Heart left ventricle (tissue), 16 donors: ENCODE data around the gene PYGB. TPM values are rescaled to one million over a fixed set of nuclear protein-coding genes. Genes with fewer than 3 reads are reported as not detected.

ENCODE experiments used
- ATAC-seq, 4 donors: fragments of 200-7000 bp; cut with Tn5 transposase; one replicate each; pipeline ENCODE4 v1.9.1; 2020 to 2022; ENCODE audit warnings: moderate library complexity in 4 of 4, mild to moderate bottlenecking in 3 of 4, moderate number of reproducible peaks in 1 of 4
- DNase-seq, 5 donors: peaks; one replicate each; pipeline ENCODE4 v3.0.0-alpha.2; 2020
- H3K27ac ChIP-seq, 12 donors: fragments of 200-600 bp; sonication (generic) in 4 of 12; one replicate each; pipeline versions ENCODE4 v1.5.0 to v1.8.0; 2016 to 2022; ENCODE audit warnings: mild to moderate bottlenecking in 2 of 12
- H3K27me3 ChIP-seq, 9 donors: fragments of 200-600 bp; sonication (generic) in 2 of 9; one replicate each; pipeline versions ENCODE4 v1.5.1 to v1.8.0; 2016 to 2022; ENCODE audit warnings: mild to moderate bottlenecking in 3 of 9
- H3K36me3 ChIP-seq, 9 donors: fragments of 200-600 bp; sonication (generic) in 2 of 9; one replicate each; pipeline versions ENCODE4 v1.5.0 to v1.8.0; 2018 to 2022; ENCODE audit warnings: mild to moderate bottlenecking in 2 of 9
- H3K4me1 ChIP-seq, 12 donors: fragments of 200-600 bp; sonication (generic) in 4 of 12; one replicate each; pipeline versions ENCODE4 v1.5.0 to v1.8.0; 2016 to 2022; ENCODE audit warnings: mild to moderate bottlenecking in 3 of 12
- H3K4me3 ChIP-seq, 12 donors: fragments of 200-600 bp; sonication (generic) in 4 of 12; one replicate each; pipeline versions ENCODE4 v1.5.0 to v1.8.0; 2017 to 2022; ENCODE audit warnings: mild to moderate bottlenecking in 9 of 12, moderate library complexity in 4 of 12
- H3K9me3 ChIP-seq, 12 donors: fragments of 200-600 bp; sonication (generic) in 4 of 12; one replicate each; pipeline versions ENCODE4 v1.5.0 to v1.8.0; 2016 to 2022; ENCODE audit warnings: mild to moderate bottlenecking in 1 of 12
- POLR2A ChIP-seq, 2 donors: fragments of 450-650 bp; IDR thresholded peaks; one replicate each; pipeline ENCODE4 v1.6.1; 2017; ENCODE audit warnings: antibody characterized with exemption in 2 of 2, mild to moderate bottlenecking in 2 of 2, moderate library complexity in 2 of 2
- WGBS, 4 donors: extraction: QIAGEN DNeasy Blood & Tissue Kit in 2 of 4; methylation state at CpG; one replicate each; pipeline versions ENCODE4 v1.1.5 to v1.1.7; 2013 to 2018; 5-methylcytosine and 5-hydroxymethylcytosine counted together
- intact Hi-C, 10 donors: fragments of 100-400 bp; cut with DNase I; formaldehyde crosslinking; loops; one replicate each; pipeline versions ENCODE4 v1.11.1 to v1.14.2; 2022
- polyA plus RNA-seq, 2 donors: library from polyadenylated mRNA; stranded (reverse); fragments of 200-250 nt; gene quantifications; one replicate each; pipeline ENCODE4 v1.2.3, GENCODE V29; 2013
- total RNA-seq, 9 donors: library from RNA; depleted of rRNA in 2 of 9; stranded (reverse); fragments of >200 nt in 2 of 9; fragmentation: NEBNext Ultra II Directional in 3 of 9; extraction: Animal tissue kit (Norgen Biotek cat#: 25700) in 3 of 9; gene quantifications; one replicate each; pipeline versions ENCODE4 v1.1.0 to v1.2.4, GENCODE V29; 2016 to 2023
- TF ChIP-seq, protein P1 (sequence below), 12 donors: fragments of 200-600 bp; sonication (generic) in 4 of 12; IDR thresholded peaks; one replicate each; pipeline versions ENCODE4 v1.5.0 to v1.8.0; 2018 to 2022; ENCODE audit warnings: antibody characterized with exemption in 12 of 12, mild to moderate bottlenecking in 5 of 12
- donor health status: ischemic (EF 13 %, LVEDD 7.1; RV severe dilation, severe dysfunction).
- donor health status: healthy with polysubstance abuse.
- donor health status: DM: no; HTN: yes; CAD: no.
- donor health status: DM: no; HTN: no; CAD: no.
- donor health status: ischemic (EF 25% LVEDD 6.9; RV normal size, moderate dysfunction).
- donor health status: ischemic (EF 25% LVEDD 5.7; RV mildly dilated, moderate dysfunction).
- donor health status: healthy.
- donor health status: DM: yes; HTN: yes; CAD: no.
- donor health status: ischemic (EF 35%, LVEDD 5.7; RV mildly dilated, moderate dysfunction).
- donor health status: nonischemic (EF 11% LVEDD 7.7; RV severe dilation, severe dysfunction).
- donor health status: DM: yes; HTN: yes; CAD: no.
- donor health status: PGD.
- donor health status: ischemic (EF 29% LVEDD 5.4; RV normal size, mild dysfunction).
- donor health status: nonischemic (EF 23%, LVEDD 6.1; RV moderate dilation, normal function).

Gene PYGB
- total and polyA plus RNA-seq, 11 donors, result 144 to 450 (median 232) TPM

DNA sequence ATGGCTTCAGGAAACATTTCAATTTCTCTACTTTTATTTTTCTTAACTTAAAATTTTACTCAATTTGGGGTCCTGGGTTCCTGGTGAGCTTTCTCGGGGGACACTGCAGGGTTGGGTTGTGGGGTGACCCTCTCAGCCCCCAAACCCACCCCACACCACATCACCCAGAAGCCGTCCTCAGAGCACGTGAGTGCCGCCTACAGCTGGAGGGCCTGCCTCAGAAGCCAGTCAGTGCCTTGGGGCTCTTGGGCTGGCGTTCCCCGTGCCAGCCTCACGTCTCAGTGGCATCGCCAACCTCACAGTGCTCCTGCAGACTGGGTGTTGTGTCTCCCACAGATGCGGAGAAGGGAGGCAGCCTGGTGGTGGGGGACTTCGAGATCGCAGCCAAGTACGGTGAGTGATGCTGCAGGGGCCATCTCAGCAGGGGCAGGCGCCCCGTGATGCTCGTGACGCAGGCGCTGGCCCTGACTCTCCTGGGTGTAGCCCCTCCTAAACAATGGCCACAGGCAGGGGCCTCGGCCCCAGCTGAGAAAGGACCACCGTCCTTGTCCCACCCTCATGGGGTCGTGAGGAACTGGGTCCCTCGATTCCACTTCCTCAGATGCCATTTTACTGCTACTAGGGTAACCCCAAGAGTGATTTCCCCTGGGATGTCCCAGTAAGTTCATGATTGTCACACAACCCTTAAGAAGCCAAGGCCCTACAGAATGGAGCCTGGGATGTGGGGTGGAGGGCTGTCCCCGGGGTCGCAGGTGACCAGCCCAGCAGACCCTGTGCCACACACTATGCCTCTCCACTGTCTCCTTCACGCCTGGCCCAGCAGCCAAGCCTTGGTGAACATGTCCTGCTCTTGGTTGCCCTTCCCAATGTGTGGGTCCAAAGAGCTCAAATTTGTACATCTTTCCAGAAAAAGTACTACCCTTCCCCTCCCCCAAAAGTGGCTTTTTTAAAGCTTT is 23.8 kb upstream of the PYGB start:
- no peak for ATAC-seq
- intact Hi-C loops, result no loop called here
- WGBS, 4 donors, result 94 to 97% (median 96%) methylated on average over 15 to 24 of the region's 24 CpGs
- TF ChIP-seq, protein P1, sequence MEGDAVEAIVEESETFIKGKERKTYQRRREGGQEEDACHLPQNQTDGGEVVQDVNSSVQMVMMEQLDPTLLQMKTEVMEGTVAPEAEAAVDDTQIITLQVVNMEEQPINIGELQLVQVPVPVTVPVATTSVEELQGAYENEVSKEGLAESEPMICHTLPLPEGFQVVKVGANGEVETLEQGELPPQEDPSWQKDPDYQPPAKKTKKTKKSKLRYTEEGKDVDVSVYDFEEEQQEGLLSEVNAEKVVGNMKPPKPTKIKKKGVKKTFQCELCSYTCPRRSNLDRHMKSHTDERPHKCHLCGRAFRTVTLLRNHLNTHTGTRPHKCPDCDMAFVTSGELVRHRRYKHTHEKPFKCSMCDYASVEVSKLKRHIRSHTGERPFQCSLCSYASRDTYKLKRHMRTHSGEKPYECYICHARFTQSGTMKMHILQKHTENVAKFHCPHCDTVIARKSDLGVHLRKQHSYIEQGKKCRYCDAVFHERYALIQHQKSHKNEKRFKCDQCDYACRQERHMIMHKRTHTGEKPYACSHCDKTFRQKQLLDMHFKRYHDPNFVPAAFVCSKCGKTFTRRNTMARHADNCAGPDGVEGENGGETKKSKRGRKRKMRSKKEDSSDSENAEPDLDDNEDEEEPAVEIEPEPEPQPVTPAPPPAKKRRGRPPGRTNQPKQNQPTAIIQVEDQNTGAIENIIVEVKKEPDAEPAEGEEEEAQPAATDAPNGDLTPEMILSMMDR (IDR thresholded peaks at IDR 0.05), result no peak
- no peak for TF ChIP-seq POLR2A (IDR thresholded peaks at IDR 0.05)
- Histone ChIP-seq H3K9me3 (no peaks in the 10 kb centered on the region), H3K4me3 (no peak overlapping the region), H3K4me1 (peaks cover 11 to 90% (median 55%) of the 10 kb centered on the region in 12 donors), H3K27ac (peak overlapping the region in 8 of 12 donors; percentile 24 to 96 (median 86)), H3K36me3 (peaks cover 0 to 38% (median 24%) of the 10 kb centered on the region in 9 donors), H3K27me3 (no peaks in the 10 kb centered on the region)
- no peak for DNase-seq

DNA sequence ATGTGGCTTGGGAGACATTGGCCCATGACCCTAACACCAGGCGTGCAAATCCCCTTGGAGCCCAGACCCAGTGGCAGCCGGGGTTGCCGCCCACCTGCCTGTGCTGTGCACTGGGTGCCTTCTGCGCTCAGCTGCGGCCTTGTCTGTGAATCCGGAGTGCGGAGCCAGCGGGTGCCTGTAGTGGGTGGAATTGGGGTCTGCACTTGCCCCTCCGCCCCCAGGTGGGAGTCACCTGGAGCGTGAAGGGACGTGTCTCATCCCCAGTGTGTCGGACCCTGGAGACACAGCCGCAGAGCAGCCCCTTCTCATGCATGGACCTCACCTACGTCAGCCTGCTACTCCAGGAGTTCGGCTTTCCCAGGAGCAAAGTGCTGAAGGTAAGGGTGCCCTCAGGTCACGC is 22.9 kb upstream of the PYGB start:
- 95 to 97% (median 97%) methylated on average over 9 to 16 of the region's 16 CpGs for WGBS, 4 donors
- peaks cover 0 to 33% (median 15%) of the 10 kb centered on the region in 9 donors for H3K36me3 ChIP-seq

DNA sequence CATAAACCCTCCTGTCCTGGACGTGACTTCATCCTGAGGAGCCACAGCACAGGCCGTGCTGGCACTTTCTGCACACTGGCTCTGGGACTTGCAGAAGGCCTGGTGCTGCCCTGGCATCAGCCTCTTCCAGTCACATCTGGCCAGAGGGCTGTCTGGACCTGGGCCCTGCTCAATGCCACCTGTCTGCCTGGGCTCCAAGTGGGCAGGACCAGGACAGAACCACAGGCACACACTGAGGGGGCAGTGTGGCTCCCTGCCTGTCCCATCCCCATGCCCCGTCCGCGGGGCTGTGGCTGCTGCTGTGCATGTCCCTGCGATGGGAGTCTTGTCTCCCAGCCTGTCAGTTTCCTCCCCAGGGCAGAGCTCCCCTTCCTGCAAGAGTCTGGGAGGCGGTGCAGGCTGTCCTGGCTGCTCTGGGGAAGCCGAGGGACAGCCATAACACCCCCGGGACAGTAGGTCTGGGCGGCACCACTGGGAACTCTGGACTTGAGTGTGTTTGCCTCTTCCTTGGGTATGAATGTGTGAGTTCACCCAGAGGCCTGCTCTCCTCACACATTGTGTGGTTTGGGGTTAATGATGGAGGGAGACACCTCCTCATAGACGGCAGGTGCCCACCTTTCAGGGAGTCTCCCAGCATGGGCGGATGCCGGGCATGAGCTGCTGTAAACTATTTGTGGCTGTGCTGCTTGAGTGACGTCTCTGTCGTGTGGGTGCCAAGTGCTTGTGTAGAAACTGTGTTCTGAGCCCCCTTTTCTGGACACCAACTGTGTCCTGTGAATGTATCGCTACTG is 22.0 kb upstream of the PYGB start:
- ATAC-seq, result peak; percentile 2 to 24 (median 11)

More for the DNA sequence above, 22.9 kb upstream of the PYGB start:
- DNase-seq, result peak in 1 of 5 donors; percentile 49
- Histone ChIP-seq H3K27me3 (no peaks in the 10 kb centered on the region), H3K4me3 (no peak overlapping the region), H3K27ac (peak overlapping the region in 10 of 12 donors; percentile 29 to 96 (median 88)), H3K9me3 (no peaks in the 10 kb centered on the region), H3K4me1 (peaks cover 11 to 90% (median 57%) of the 10 kb centered on the region in 12 donors)
- no peak for ATAC-seq
- intact Hi-C loops, result no loop called here
- TF ChIP-seq, protein P1 (IDR thresholded peaks at IDR 0.05), result no peak
- TF ChIP-seq POLR2A (IDR thresholded peaks at IDR 0.05), result no peak

More for the DNA sequence above, 22.0 kb upstream of the PYGB start:
- Histone ChIP-seq H3K36me3 (peaks cover 0 to 26% (median 15%) of the 10 kb centered on the region in 9 donors), H3K27me3 (no peaks in the 10 kb centered on the region), H3K4me3 (no peak overlapping the region), H3K9me3 (no peaks in the 10 kb centered on the region), H3K4me1 (peaks cover 11 to 90% (median 52%) of the 10 kb centered on the region in 12 donors), H3K27ac (peak overlapping the region in 11 of 12 donors; percentile 74 to 96 (median 87))
- TF ChIP-seq, protein P1 (IDR thresholded peaks at IDR 0.05), result no peak
- no peak for TF ChIP-seq POLR2A (IDR thresholded peaks at IDR 0.05)
- intact Hi-C loops, result loop anchor here in 2 of 10 donors (2.0 kb wide), 2 partner anchors 23 to 29 kb away; partner anchors contain the start of gene PYGB (in 1 of the 2)
- DNase-seq, result peak in 3 of 5 donors; percentile 55 to 80 (median 70)
- WGBS, 4 donors, result 65 to 77% (median 69%) methylated on average over 11 to 16 of the region's 16 CpGs
